ENCODE data around the gene APOBEC4. TPM values are rescaled to one million over a fixed set of nuclear protein-coding genes. Genes with fewer than 3 reads are reported as not detected.

Gene APOBEC4
- total RNA-seq, 2 donors from 2014 or later, result not detected

DNA sequence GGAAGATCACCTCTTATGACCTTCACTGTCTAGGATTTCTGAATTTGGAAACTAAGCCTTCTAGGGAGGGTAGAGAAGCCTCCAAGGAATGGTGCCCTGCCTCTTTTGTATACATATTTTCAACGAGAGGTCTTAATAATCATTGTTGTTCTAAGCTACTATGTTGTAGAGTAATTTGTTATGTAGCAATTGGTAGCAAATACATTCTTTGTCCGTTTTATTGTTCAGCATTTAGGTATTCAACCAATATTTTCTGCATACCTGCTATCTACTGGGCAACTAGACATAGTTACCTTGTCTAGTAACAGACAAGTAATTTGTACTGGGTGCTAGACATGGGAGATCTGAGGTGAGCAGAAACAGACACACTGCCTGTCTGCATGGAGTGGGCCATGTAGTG, 42.1 kb downstream of the APOBEC4 start:
- Mint-ChIP-seq H3K4me3 (no peak overlapping the region), H3K27ac (no peak overlapping the region), H3K27me3 (ENCODE audit: insufficient read depth) (no peaks in the 10 kb centered on the region), H3K9me3 (peaks cover 20% of the 10 kb centered on the region), H3K4me1 (peaks cover 2% of the 10 kb centered on the region), H3K36me3 (ENCODE audit: low read depth) (peaks cover 3% of the 10 kb centered on the region)
- Histone ChIP-seq H3K27ac (ENCODE audit: low read depth, low read length) (no peak overlapping the region), H3K27me3 (ENCODE audit: control insufficient read depth, insufficient read depth, low read length, poor library complexity, severe bottlenecking) (no peaks in the 10 kb centered on the region), H3K4me1 (ENCODE audit: control insufficient read depth, insufficient read depth, low read length) (no peaks in the 10 kb centered on the region), H3K9me3 (ENCODE audit: control insufficient read depth, low read length) (no peaks in the 10 kb centered on the region), H3K4me3 (ENCODE audit: low read length) (no peak overlapping the region), H3K9ac (ENCODE audit: extremely low read depth, low read length, poor library complexity, severe bottlenecking) (no peak overlapping the region), H3K36me3 (ENCODE audit: control insufficient read depth, insufficient read depth, low read length) (no peaks in the 10 kb centered on the region)
- no peak for TF ChIP-seq CTCF (conservative IDR thresholded peaks at IDR 0.05)
- 62 to 67% methylated on average over 1 to 2 of the region's 2 CpGs for WGBS, 2 experiments (ENCODE audit: insufficient coverage in 1 of 2, insufficient read length in 1 of 2)
- no peak for DNase-seq

GRCh38 chr1:183609759-183610452, 43.2 kb downstream of the APOBEC4 start:
- WGBS, 2 experiments (ENCODE audit: insufficient coverage in 1 of 2, insufficient read length in 1 of 2), result 70 to 90% methylated on average over 1 to 3 of the region's 3 CpGs
- Histone ChIP-seq H3K4me3 (ENCODE audit: low read length) (no peak overlapping the region), H3K4me1 (ENCODE audit: control insufficient read depth, insufficient read depth, low read length) (no peaks in the 10 kb centered on the region), H3K9me3 (ENCODE audit: control insufficient read depth, low read length) (no peaks in the 10 kb centered on the region), H3K27ac (ENCODE audit: low read depth, low read length) (no peak overlapping the region), H3K27me3 (ENCODE audit: control insufficient read depth, insufficient read depth, low read length, poor library complexity, severe bottlenecking) (no peaks in the 10 kb centered on the region), H3K36me3 (ENCODE audit: control insufficient read depth, insufficient read depth, low read length) (no peaks in the 10 kb centered on the region), H3K9ac (ENCODE audit: extremely low read depth, low read length, poor library complexity, severe bottlenecking) (no peak overlapping the region)
- peaks cover 2% of the 10 kb centered on the region for H3K4me1 Mint-ChIP-seq
- H3K36me3 Mint-ChIP-seq (ENCODE audit: low read depth), result peaks cover 3% of the 10 kb centered on the region
- no peaks in the 10 kb centered on the region for H3K27me3 Mint-ChIP-seq (ENCODE audit: insufficient read depth)
- TF ChIP-seq CTCF (conservative IDR thresholded peaks at IDR 0.05), result no peak
- no peak for DNase-seq
- H3K4me3 Mint-ChIP-seq, result no peak overlapping the region
- H3K27ac Mint-ChIP-seq, result no peak overlapping the region
- peaks cover 19% of the 10 kb centered on the region for H3K9me3 Mint-ChIP-seq

DNA sequence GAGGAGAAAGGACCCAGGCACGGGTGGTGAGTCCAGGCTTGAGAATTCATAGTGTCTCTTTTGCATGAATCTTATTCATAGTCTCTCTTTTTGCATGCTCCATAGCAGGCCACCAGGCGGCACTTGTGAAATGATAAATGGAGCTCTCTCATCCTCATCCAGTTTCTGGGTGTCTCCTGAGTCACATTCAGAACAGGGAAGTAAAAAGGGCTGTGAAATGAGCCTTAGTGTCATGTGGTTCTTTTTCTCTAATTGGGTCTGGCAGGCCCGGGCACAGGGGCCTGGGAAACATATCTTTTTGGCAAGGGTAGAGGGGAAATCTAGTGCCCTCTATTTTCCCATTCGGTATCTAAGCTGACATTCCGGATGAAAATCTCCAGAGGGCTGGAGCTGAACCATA, 43.8 kb downstream of the APOBEC4 start:
- Mint-ChIP-seq H3K9me3 (peaks cover 14% of the 10 kb centered on the region), H3K4me3 (no peak overlapping the region), H3K4me1 (no peaks in the 10 kb centered on the region), H3K27me3 (ENCODE audit: insufficient read depth) (peaks cover under 1% of the 10 kb centered on the region), H3K27ac (no peak overlapping the region), H3K36me3 (ENCODE audit: low read depth) (no peaks in the 10 kb centered on the region)
- no peak overlapping the region for H3K4me3 ChIP-seq (ENCODE audit: low read length)
- peak; percentile 54 for DNase-seq
- H3K9me3 ChIP-seq (ENCODE audit: control insufficient read depth, low read length), result no peaks in the 10 kb centered on the region
- H3K4me1 ChIP-seq (ENCODE audit: control insufficient read depth, insufficient read depth, low read length), result no peaks in the 10 kb centered on the region
- H3K9ac ChIP-seq (ENCODE audit: extremely low read depth, low read length, poor library complexity, severe bottlenecking), result no peak overlapping the region
- H3K27me3 ChIP-seq (ENCODE audit: control insufficient read depth, insufficient read depth, low read length, poor library complexity, severe bottlenecking), result no peaks in the 10 kb centered on the region
- peak; percentile 64 for TF ChIP-seq CTCF (conservative IDR thresholded peaks at IDR 0.05)
- no peak overlapping the region for H3K27ac ChIP-seq (ENCODE audit: low read depth, low read length)
- WGBS, 2 experiments (ENCODE audit: insufficient coverage in 1 of 2, insufficient read length in 1 of 2), result 75 to 100% methylated on average over 2 to 5 of the region's 5 CpGs
- no peaks in the 10 kb centered on the region for H3K36me3 ChIP-seq (ENCODE audit: control insufficient read depth, insufficient read depth, low read length)
